Vagina (tissue), 2 donors: Measurements from ENCODE around the gene PITPNM1. TPM values are rescaled to one million over a fixed set of nuclear protein-coding genes. Genes with fewer than 3 reads are reported as not detected.

Experiments used
- DNase-seq, 2 donors: peaks; one replicate each; pipeline ENCODE4 v3.0.0-alpha.2; 2017; ENCODE audit errors: extremely low spot score in 2 of 2
- H3K27ac ChIP-seq: fragments of 200-600 bp; sonication (generic); one replicate; pipeline ENCODE4 v1.5.1; 2019
- H3K27me3 ChIP-seq: fragments of 200-600 bp; sonication (generic); one replicate; pipeline ENCODE4 v1.5.1; 2019
- H3K36me3 ChIP-seq, 2 donors: fragments of 200-600 bp; sonication (generic); one replicate each; pipeline ENCODE4 v1.5.1; 2017 to 2019
- H3K4me1 ChIP-seq: fragments of 200-600 bp; sonication (generic); one replicate; pipeline ENCODE4 v1.5.1; 2019
- H3K4me3 ChIP-seq, 2 donors: fragments of 200-600 bp; sonication (generic); 1 replicate in 1 of 2; 2 replicates in 1 of 2; pipeline ENCODE4 v1.5.1; 2016 to 2019
- H3K9me3 ChIP-seq: fragments of 200-600 bp; sonication (generic); one replicate; pipeline ENCODE4 v1.5.1; 2019
- POLR2A ChIP-seq, 2 donors: fragments of 450-650 bp; IDR thresholded peaks; one replicate each; pipeline ENCODE4 v1.6.1; 2017; ENCODE audit warnings: antibody characterized with exemption in 2 of 2, mild to moderate bottlenecking in 2 of 2, moderate library complexity in 2 of 2
- POLR2AphosphoS5 ChIP-seq, 2 donors: sonication (generic); formaldehyde crosslinking; IDR thresholded peaks; one replicate each; pipeline ENCODE4 v1.9.0; 2017; ENCODE audit warnings: antibody characterized with exemption in 2 of 2, mild to moderate bottlenecking in 2 of 2, low read depth in 1 of 2; ENCODE audit not compliant: insufficient read depth in 1 of 2
- intact Hi-C: fragments of 100-400 bp; cut with DNase I; formaldehyde crosslinking; loops from one replicate; pipeline ENCODE4 v1.15.1; 2023
- total RNA-seq: library from RNA; depleted of rRNA; stranded (reverse); fragments of >200 nt; gene quantifications from one replicate; pipeline ENCODE4 v1.2.3, GENCODE V29; 2016
- TF ChIP-seq, protein P1 (sequence below), 3 experiments: fragments of 450-650 bp in 2 of 3; fragments of 200-600 bp in 1 of 3; sonication (generic) in 1 of 3; IDR thresholded peaks; one replicate each; pipeline ENCODE4 v1.5.1; 2017 to 2019; ENCODE audit warnings: antibody characterized with exemption in 3 of 3, mild to moderate bottlenecking in 2 of 3, moderate library complexity in 2 of 3

The PITPNM1 gene
- total RNA-seq, 1 donor from 2014 or later, result 21.9 TPM

DNA sequence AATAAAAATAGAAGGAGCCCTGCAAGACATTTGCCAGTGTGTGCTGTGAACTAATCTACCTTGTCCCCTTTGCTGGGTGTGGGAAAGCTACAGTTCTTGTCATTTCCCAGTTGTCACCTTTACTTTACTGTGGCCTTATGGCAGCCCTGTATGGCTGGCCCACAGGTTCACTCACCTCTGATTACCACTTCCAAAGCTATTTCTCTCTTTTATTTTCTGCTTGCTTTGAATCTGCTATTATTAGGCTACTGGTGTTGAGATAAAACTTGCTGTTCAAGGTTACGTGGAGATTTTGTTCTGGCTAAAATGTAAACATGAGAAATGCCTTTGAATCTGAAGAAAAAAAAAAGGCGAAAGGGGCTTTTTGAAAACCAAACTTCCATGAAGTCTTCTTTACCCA, 27.7 kb upstream of the PITPNM1 start:
- Histone ChIP-seq H3K36me3 (no peaks in the 10 kb centered on the region), H3K27ac (no peak overlapping the region), H3K4me1 (no peaks in the 10 kb centered on the region), H3K9me3 (no peaks in the 10 kb centered on the region), H3K4me3 (no peak overlapping the region), H3K27me3 (no peaks in the 10 kb centered on the region)
- no peak for DNase-seq
- intact Hi-C loops, result no loop called here
- TF ChIP-seq, protein P1, sequence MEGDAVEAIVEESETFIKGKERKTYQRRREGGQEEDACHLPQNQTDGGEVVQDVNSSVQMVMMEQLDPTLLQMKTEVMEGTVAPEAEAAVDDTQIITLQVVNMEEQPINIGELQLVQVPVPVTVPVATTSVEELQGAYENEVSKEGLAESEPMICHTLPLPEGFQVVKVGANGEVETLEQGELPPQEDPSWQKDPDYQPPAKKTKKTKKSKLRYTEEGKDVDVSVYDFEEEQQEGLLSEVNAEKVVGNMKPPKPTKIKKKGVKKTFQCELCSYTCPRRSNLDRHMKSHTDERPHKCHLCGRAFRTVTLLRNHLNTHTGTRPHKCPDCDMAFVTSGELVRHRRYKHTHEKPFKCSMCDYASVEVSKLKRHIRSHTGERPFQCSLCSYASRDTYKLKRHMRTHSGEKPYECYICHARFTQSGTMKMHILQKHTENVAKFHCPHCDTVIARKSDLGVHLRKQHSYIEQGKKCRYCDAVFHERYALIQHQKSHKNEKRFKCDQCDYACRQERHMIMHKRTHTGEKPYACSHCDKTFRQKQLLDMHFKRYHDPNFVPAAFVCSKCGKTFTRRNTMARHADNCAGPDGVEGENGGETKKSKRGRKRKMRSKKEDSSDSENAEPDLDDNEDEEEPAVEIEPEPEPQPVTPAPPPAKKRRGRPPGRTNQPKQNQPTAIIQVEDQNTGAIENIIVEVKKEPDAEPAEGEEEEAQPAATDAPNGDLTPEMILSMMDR (IDR thresholded peaks at IDR 0.05), result no peak
- no peak for TF ChIP-seq POLR2A (IDR thresholded peaks at IDR 0.05)
- no peak for TF ChIP-seq POLR2AphosphoS5 (IDR thresholded peaks at IDR 0.05; ENCODE audit: insufficient read depth in 1 of 2, low read depth in 1 of 2)

GRCh38 chr11:67530282-67530592, 25.1 kb upstream of the PITPNM1 start:
- Histone ChIP-seq H3K4me1 (no peaks in the 10 kb centered on the region), H3K27me3 (no peaks in the 10 kb centered on the region)
- intact Hi-C loops, result no loop called here

GRCh38 chr11:67528376-67528775, 23.2 kb upstream of the PITPNM1 start:
- intact Hi-C loops, result no loop called here
- DNase-seq, result no peak
- Histone ChIP-seq H3K4me1 (no peaks in the 10 kb centered on the region), H3K27ac (no peak overlapping the region), H3K9me3 (no peaks in the 10 kb centered on the region), H3K4me3 (no peak overlapping the region), H3K27me3 (no peaks in the 10 kb centered on the region), H3K36me3 (no peaks in the 10 kb centered on the region)
- TF ChIP-seq, protein P1 (IDR thresholded peaks at IDR 0.05), result no peak
- TF ChIP-seq POLR2AphosphoS5 (IDR thresholded peaks at IDR 0.05; ENCODE audit: insufficient read depth in 1 of 2, low read depth in 1 of 2) (no peak), POLR2A (IDR thresholded peaks at IDR 0.05) (no peak)

More at GRCh38 chr11:67530282-67530592, 25.1 kb upstream of the PITPNM1 start:
- no peak for DNase-seq
- no peak overlapping the region for H3K4me3 ChIP-seq
- no peaks in the 10 kb centered on the region for H3K9me3 ChIP-seq
- H3K36me3 ChIP-seq, result no peaks in the 10 kb centered on the region
- TF ChIP-seq POLR2AphosphoS5 (IDR thresholded peaks at IDR 0.05; ENCODE audit: insufficient read depth in 1 of 2, low read depth in 1 of 2) (no peak), POLR2A (IDR thresholded peaks at IDR 0.05) (no peak)
- H3K27ac ChIP-seq, result no peak overlapping the region

DNA sequence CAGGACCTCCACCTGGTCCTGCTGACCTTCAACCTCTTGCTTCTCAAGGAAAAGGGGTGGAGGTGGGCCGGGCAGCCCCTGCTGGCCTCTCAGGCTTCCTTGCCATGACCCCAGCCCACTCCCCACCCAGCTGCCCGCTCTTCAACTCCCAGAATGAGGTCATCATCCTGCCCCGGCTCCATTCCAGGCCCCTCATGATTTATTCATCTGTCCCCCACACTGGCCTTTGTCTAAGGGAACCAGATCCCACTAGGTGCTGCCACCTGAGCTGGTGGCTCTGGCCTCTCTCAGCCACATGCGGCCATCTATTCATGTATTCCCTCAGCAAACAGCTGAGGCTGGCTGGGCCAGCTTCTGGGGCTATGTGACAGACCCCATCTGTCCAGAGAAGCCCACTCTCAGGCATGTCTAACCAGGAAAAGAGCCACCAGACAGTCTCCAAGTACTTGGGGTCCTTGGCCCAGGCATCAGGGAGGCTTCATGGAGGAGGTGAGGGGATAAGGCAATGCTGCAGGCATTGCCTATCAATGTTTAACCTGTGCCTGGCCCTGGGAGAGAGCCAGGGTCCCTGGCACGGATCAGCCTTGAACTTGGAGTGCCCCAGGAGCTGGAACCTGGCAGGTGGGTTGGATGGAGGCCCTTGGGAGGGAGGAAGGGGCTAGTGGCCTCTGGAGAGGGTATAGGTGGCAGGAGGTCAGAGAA, 20.3 kb upstream of the PITPNM1 start:
- H3K36me3 ChIP-seq, result no peaks in the 10 kb centered on the region
- DNase-seq, result no peak
- no peak overlapping the region for H3K4me3 ChIP-seq
- no peaks in the 10 kb centered on the region for H3K9me3 ChIP-seq
- no peak for TF ChIP-seq POLR2AphosphoS5 (IDR thresholded peaks at IDR 0.05; ENCODE audit: insufficient read depth in 1 of 2, low read depth in 1 of 2)
- TF ChIP-seq POLR2A (IDR thresholded peaks at IDR 0.05), result no peak
- TF ChIP-seq, protein P1 (IDR thresholded peaks at IDR 0.05), result no peak
- no peak overlapping the region for H3K27ac ChIP-seq
- H3K27me3 ChIP-seq, result no peaks in the 10 kb centered on the region
- intact Hi-C loops, result no loop called here
- no peaks in the 10 kb centered on the region for H3K4me1 ChIP-seq

GRCh38 chr11:67524480-67524808, 19.3 kb upstream of the PITPNM1 start:
- no peak for TF ChIP-seq POLR2AphosphoS5 (IDR thresholded peaks at IDR 0.05; ENCODE audit: insufficient read depth in 1 of 2, low read depth in 1 of 2)
- no peak for TF ChIP-seq POLR2A (IDR thresholded peaks at IDR 0.05)
- intact Hi-C loops, result no loop called here

More at GRCh38 chr11:67524480-67524808, 19.3 kb upstream of the PITPNM1 start:
- no peak for DNase-seq
- Histone ChIP-seq H3K4me3 (no peak overlapping the region), H3K27ac (no peak overlapping the region), H3K27me3 (no peaks in the 10 kb centered on the region), H3K9me3 (no peaks in the 10 kb centered on the region), H3K36me3 (no peaks in the 10 kb centered on the region), H3K4me1 (no peaks in the 10 kb centered on the region)
